ENCODE results near the gene BANK1. TPM values are rescaled to one million over a fixed set of nuclear protein-coding genes. Genes with fewer than 3 reads are reported as not detected.

BANK1 gene
- polyA plus RNA-seq, 1 experiment = 0.40 TPM

- Histone ChIP-seq H3K4me3 (ENCODE audit: low read depth, low read length) (no peak overlapping the region), H3K36me3 (ENCODE audit: control insufficient read depth, insufficient read depth, low read length) (no peaks in the 10 kb centered on the region), H3K27me3 (ENCODE audit: control insufficient read depth, insufficient read depth, low read length) (no peaks in the 10 kb centered on the region)
- TF ChIP-seq CTCF (IDR thresholded peaks at IDR 0.05; ENCODE audit: insufficient read depth, low read depth, low read length) = no peak
- CTCF ChIA-PET = interaction anchor here (0.9 kb wide), 1 partner anchor 22 kb away, joined by 3 read pairs; no protein-coding TSS in a partner anchor
- DNase-seq (ENCODE audit: low read depth) = no peak
- POLR2A ChIA-PET = no interaction called here
Observed at GRCh38 chr4:101914761-101915160, 124.2 kb downstream of the BANK1 start.

- POLR2A ChIA-PET = no interaction called here
- DNase-seq (ENCODE audit: low read depth) = no peak
- CTCF ChIA-PET = no interaction called here
- Histone ChIP-seq H3K4me3 (ENCODE audit: low read depth, low read length) (no peak overlapping the region), H3K27me3 (ENCODE audit: control insufficient read depth, insufficient read depth, low read length) (no peaks in the 10 kb centered on the region), H3K36me3 (ENCODE audit: control insufficient read depth, insufficient read depth, low read length) (no peaks in the 10 kb centered on the region)
- no peak for TF ChIP-seq CTCF (IDR thresholded peaks at IDR 0.05; ENCODE audit: insufficient read depth, low read depth, low read length)
Observed at GRCh38 chr4:101919373-101919977, 128.9 kb downstream of the BANK1 start.

GRCh38 chr4:101921370-101921769, 130.8 kb downstream of the BANK1 start:
- POLR2A ChIA-PET = no interaction called here
- Histone ChIP-seq H3K4me3 (ENCODE audit: low read depth, low read length) (no peak overlapping the region), H3K36me3 (ENCODE audit: control insufficient read depth, insufficient read depth, low read length) (no peaks in the 10 kb centered on the region), H3K27me3 (ENCODE audit: control insufficient read depth, insufficient read depth, low read length) (no peaks in the 10 kb centered on the region)
- no peak for DNase-seq (ENCODE audit: low read depth)
- no peak for TF ChIP-seq CTCF (IDR thresholded peaks at IDR 0.05; ENCODE audit: insufficient read depth, low read depth, low read length)
- CTCF ChIA-PET = no interaction called here

- no peak for TF ChIP-seq CTCF (IDR thresholded peaks at IDR 0.05; ENCODE audit: insufficient read depth, low read depth, low read length)
- no peaks in the 10 kb centered on the region for H3K36me3 ChIP-seq (ENCODE audit: control insufficient read depth, insufficient read depth, low read length)
- no peak for DNase-seq (ENCODE audit: low read depth)
- CTCF ChIA-PET = interaction anchor here (0.9 kb wide), 1 partner anchor 8 kb away, joined by 3 read pairs; no protein-coding TSS in a partner anchor
- POLR2A ChIA-PET = no interaction called here
- H3K27me3 ChIP-seq (ENCODE audit: control insufficient read depth, insufficient read depth, low read length) = no peaks in the 10 kb centered on the region; the same call in 1 of the 2 replicates
- H3K4me3 ChIP-seq (ENCODE audit: low read depth, low read length) = no peak overlapping the region
Observed at GRCh38 chr4:101931619-101932018, 141.1 kb downstream of the BANK1 start.

- no peak for TF ChIP-seq CTCF (IDR thresholded peaks at IDR 0.05; ENCODE audit: insufficient read depth, low read depth, low read length)
- ChIA-PET POLR2A (interaction anchor here (0.6 kb wide), 1 partner anchor 265 kb away, joined by 3 read pairs; no protein-coding TSS in a partner anchor), CTCF (no interaction called here)
- Histone ChIP-seq H3K27me3 (ENCODE audit: control insufficient read depth, insufficient read depth, low read length) (no peaks in the 10 kb centered on the region), H3K36me3 (ENCODE audit: control insufficient read depth, insufficient read depth, low read length) (no peaks in the 10 kb centered on the region), H3K4me3 (ENCODE audit: low read depth, low read length) (no peak overlapping the region)
- no peak for DNase-seq (ENCODE audit: low read depth)
Observed at GRCh38 chr4:101933855-101934254, 143.3 kb downstream of the BANK1 start.
